Islet precursor cell (in vitro differentiated cells): Measurements from ENCODE around the gene RSPO3.
"Not testable (repeated sequence)": the region's sequence is repeated elsewhere in the genome, so short reads cannot be mapped to it uniquely, and the experiment has no call there.

ENCODE experiments used
- DNase-seq: peaks from one replicate; pipeline ENCODE4 v3.0.0-alpha.2; 2018

Gene RSPO3, protein sequence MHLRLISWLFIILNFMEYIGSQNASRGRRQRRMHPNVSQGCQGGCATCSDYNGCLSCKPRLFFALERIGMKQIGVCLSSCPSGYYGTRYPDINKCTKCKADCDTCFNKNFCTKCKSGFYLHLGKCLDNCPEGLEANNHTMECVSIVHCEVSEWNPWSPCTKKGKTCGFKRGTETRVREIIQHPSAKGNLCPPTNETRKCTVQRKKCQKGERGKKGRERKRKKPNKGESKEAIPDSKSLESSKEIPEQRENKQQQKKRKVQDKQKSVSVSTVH

DNA sequence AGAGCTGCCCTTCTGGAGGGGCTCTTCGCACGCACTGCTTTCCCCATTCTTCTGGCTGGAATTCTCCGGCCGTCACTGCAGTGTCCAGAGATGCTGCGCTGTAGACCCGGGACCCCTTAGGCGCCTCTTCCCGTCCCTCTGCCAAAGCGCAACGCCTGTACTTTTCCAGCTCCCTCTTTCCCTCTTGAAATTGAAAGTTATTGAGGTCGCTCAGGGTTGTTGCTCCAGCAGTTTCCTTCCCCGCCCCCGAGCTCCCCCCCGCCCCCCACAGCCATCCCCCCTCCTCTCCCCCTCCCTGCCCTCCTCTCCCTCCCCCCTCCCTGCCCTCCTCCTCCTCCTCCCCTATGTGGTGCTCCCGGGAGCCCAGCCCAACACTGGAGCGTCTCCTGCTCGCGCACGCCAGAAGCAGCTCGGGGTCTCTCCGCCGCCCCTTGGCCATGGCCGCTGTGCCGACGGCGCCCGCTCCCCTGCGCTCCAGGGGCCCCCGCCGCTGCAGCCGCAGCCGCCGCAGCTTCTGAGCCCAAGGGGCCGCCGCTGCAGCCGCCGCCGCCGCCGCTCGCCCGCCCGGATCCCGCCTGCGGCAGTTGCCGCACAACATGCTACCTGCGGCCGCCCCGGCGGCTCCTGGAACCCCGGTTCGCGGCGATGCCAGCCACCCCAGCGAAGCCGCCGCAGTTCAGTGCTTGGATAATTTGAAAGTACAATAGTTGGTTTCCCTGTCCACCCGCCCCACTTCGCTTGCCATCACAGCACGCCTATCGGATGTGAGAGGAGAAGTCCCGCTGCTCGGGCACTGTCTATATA lies at the start of gene RSPO3:
TSS of gene RSPO3 (plus strand) at position 374 of the 804 bp plus-strand sequence. CDS start 522 bp downstream, outside the sequence.
- DNase-seq, result peak; percentile 61

DNA sequence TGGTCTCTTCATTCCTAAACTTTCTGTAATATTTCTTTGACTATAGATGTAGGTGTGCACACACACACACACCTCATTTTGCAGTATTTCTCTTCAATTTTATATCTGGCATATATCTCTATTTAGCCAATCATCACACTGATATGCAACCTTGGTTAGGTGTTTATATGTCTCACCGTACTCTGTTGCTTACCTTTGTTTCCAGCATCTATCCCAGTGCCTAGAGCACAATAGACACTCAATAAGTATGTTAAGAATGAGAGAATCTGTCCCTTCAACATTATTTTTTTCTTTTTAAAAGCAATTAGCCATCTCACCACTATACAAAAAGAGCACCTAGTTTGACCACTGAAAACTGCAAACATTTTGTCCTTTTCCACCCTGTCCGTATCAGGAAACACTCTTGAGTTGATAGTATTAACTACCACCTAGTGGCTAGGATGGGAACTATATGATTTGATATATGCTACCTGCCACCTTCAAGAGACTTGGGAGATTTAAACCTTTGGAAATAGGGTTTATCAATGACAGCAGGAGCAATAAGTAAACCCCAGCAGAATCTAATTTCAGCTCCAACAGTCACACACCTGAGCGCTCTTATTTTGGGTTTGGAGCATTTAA lies 48.7 kb upstream of the RSPO3 start:
- DNase-seq, result no peak

DNA sequence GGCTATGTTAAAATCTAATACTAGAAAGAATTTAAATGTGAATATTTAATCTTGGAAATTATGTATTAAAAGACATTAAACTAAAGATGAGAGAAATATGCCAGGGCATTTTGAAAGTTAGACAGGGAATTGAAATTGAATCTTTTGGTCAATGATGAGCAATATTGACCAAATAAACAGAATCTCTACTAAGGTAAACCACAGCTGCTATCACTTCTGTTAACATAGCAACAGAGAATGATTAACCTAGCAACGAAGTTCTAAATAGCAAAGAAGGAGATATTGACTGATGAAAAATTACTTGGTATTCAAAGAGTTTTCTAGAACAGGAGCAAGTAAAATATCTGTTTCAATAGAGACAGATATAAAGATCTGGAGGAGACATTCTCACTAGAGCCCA lies 45.2 kb upstream of the RSPO3 start:
- DNase-seq, result no peak

DNA sequence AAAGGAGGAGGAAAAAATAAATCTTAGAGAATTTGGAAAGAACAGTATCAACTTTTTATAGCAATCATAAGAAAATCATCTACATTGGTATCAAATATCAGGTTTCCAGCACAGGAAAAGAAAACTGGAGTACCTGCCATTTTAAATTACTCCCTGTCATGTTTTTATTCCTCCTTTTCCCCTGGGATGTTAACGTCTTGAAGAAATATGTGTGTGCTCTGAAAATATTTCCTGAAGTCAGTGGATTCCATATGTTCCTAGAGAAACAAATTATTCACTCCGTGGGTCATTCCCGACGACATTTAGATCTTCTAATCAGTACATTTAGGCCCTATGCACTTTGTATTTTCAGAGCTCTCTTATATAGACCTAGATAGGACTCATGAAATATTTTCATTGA lies 42.0 kb upstream of the RSPO3 start:
- DNase-seq, result no peak

DNA sequence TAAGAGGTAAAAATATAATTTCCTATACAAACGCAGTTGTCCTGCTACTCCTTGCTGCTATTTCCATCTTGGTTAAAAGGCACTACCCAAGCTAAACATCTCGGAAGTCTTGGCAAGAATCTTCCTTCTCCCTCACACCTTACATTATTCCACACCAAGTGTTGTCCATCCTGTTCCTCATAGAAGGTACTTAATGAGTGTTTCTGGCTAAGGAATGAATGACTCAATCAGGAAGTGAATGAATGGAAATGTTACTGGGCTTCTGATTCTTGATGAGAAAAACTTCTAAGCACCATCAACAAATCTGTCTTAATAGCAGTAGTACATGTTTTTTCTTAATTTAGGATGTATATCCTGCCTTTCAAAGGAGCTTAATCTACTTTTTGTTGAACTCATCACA lies 40.6 kb upstream of the RSPO3 start:
- DNase-seq, result no peak

DNA sequence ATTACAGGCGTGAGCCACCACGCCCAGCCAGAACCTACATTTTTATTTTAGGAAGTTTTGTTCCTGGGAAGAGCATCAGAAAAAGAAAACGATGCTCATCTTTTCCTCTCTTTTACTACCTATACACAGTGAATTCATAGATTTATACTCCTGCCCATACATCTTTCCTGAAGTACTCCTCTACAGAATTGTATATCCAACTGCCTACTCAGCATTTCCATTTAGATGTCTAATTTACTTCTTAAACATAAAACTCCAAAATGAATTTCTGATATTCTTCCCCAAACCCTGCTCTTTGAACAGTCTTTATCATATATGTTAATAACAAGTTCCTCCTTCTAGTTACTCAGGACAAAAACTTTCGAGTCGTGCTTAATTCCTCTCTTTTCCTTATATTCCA lies 39.8 kb upstream of the RSPO3 start:
- no peak for DNase-seq

DNA sequence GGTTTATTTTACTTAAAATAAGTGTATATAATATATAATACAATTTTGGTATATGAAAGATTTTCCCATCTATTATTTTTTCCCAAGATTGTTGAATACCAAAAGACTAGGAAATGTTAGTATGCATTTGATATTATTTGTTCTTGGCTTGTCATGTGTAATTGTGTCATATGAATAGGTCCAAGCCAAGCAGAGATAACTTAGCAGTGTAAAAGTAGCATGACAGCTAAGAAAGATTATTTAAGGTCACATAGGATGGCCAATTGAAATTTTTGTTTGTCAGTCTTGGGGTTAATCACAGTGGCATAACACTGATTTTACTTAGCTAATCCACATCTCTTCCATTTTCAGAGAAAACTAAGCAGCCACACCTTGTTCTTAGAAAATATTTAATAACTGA lies 38.8 kb upstream of the RSPO3 start:
- no peak for DNase-seq

DNA sequence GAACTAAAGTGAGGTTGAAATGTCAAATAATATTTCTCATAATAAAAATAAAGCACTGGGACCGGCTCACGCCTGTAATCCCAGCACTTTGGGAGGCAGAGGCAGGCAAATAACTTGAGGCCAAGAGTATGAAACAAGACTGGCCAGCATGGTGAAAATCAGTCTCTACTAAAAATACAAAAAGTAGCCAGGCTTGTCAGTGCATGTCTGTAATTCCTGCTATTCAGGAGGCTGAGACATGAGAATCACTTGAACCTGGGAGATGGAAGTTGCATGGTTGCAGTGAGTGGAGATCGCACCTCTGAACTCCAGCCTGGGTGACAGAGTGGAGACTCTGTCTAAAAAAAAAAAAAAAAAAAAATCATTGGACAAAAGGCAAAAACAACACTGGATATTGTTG lies 38.4 kb upstream of the RSPO3 start:
- DNase-seq, result no peak

DNA sequence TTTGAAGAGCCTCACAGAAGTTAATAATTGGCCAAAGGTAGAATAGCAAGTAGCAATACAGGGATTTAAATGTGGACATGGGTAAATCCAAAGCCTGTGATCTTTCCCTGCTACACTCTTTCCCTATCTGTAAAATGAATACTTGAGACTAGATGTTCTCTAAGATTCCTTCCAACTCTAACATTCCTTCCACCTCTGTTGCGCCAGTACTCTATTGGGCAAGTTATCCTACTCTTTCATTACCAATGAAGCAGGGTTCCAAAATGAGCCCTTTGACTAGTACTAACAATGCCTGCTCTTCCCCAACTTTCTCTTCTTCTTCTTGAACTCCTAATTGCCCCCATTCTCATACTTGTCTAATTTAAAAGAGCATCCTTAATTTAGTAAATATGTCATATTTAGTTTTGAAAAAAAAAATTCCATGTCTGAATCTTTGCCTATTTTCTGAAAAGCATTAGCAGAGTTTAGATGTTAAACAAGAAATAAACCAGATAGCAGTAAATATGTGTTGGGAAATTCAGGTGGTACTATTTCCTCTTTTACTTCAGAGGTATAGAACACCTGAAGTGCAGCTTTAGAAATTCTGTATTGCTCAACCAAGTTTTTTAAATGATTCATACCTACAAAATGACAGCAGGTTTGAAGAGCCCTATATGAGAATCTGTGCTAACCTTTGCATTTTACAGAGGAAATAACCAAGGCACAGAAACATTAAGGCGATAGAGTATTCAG lies 35.1 kb upstream of the RSPO3 start:
- no peak for DNase-seq

DNA sequence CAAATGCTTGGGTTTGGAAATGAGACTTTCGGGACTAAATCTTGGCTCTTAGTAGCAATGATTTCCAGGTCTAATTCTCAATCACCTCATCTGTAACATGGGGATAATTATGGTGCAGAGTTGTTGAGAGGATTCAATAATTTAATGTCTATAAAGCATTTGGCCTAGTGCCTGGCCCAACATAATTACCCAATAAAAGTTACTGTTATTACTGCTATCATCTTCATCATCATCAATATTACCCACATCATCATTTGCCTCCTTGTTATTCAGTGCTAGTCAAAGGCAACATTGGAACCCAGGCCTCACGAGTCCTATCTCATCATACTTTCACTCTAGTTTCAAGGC lies 34.5 kb upstream of the RSPO3 start:
- DNase-seq, result no peak

DNA sequence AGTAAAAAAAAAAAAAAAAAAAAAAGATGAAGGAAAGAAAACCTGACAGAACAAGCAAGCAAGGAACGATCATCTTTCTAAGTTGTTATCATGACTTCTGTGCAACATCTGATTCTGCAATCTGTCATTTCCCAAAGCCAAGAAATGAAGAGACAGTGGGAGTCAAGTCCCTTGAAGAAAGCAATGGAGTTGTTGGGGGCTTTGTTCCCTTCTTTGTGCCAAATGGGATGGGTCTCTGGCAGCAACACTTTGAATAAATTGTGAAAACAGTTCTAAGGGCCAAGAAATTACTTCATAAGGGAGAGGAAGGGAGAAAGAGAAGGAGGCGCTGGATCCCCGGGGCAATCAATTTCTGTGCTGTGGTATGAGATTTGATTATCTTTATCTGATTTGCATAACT lies 33.3 kb upstream of the RSPO3 start:
- DNase-seq, result no peak

DNA sequence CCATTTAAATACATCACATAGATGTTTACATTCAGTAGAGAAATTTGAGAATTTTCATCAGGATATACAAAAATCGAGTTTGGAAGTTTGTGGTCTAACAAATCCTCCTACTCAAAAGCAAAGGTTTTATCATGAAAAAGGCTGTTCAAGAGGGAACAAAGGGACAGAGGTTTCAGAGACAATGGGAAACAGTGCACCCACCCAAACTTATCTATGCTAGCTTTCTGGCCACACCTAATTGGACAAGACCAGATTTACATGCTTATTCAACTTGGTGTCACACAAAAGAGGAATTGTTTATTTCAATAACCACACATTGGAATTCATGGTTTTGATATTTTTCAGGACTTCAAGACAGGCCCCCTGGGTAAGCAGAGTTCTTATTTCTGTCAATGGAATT lies 28.4 kb upstream of the RSPO3 start:
- no peak for DNase-seq

DNA sequence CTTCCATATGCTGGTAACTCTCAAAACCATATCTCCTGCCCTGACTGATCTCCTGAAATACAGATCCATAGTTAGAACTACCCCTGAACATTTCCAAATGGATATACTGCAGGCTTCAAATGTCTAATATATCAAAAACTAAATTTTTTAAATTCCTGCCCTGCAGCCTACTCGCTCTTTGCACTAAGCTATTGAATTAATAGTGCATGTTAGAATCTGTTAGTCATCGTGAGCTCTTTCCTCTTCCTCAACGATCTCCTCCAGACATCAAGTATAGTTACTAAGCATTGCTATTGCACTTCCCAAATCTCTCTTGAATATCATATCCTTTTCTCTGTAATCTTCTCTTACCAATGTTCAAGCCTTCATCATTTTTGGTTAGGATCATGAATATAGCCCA lies 26.0 kb upstream of the RSPO3 start:
- DNase-seq, result no peak

DNA sequence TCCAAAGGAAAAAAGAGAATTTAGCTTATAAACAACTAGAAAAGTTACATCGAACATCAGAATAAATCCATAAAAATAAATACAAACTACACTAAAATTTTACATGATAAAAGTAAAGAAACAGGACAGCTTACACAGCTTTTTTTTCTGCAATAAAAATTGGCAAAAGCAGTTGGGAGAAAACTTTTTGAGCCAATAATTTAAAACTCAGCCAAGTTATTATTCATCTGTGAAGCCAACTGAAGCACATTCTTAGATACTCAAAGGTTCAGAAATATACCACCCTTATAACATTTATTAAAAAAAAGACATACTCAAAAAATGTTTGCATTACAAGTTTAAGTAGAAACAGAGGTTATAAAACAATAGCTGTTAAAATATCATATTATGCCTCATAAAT lies 23.7 kb upstream of the RSPO3 start:
- DNase-seq, result no peak

DNA sequence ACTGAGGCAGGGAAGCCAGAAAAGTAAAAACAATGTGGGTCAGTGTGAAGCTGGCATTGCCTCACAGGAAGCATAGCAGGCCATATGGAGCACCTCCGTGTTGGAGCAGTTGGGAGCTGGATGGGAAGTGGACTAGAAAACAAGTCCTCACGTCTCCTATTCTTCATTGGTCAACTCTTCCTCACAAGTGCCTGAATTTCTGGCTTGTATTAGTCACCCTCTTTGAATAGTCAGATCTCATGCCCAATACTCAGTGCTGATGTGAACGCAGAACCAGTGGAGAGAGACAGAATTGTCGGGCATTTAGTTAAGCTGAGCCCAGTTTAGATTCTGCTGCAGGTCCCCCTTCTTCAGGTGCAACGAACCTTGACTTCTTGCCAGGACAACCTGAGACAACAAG lies 22.3 kb upstream of the RSPO3 start:
- no peak for DNase-seq

DNA sequence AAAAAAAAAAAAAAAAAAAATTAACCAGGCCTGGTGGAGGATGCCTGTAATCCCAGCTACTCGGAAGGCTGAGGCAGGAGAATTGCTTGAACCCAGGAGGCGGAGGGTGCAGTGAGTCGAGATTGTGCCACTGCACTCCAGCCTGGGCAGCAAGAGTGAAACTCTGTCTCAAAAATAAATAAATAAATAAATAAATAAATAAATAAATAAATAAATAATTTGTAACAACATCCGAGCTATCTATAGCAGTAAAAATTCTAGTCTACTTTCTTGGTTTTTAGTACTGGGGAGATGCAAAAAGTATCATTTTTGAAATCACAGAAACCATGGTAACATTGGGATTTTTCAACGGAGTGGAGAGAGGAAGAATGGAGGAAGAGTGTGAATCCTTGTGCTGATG lies 21.0 kb upstream of the RSPO3 start:
- not testable (repeated sequence) for DNase-seq

DNA sequence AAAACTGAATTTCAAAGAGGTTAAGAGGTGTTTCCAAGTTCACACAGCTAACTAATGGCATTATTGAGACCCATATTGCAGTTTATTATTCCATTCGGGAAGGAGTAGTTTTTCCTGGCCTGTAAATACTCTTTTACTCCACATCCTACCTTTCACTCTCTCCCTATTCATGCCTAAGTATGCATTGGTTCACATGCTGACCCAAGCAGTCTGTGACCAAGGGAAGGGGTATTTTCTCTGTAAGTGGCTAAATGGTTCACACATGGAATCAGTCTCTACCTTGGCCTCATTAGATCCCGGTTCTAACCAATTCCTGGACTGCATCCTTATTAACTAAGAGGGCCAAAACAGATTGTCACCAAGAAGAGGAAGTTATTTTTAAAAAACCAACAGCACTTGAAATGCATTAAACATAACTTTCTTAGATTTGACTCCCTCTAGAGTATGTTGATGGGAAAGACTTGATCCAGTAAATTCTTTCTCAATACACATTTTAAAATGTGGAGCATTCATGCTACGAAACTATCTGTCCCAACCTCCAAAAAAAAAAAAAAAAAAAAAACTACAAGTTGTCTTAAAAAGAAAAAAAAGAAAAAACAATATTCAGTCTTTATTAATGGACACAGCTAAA lies 17.8 kb upstream of the RSPO3 start:
- no peak for DNase-seq

DNA sequence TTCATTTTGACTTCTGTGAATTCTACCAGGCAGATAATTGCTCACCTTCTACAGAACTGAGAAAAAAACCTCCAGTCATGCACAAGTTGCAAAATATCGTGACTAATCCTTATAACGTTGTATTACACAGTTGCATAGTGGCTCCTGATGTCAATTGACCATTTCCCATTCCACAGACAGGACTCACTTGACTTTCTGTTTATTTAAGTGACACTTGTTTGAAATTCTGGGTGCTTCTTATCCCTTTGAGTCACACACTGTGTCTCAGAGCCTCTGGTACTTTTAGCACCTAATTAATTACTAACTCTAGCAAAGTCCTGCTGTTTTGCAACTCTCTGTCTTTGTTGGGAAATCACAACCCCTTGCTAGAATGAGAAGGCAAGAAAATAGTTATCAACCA lies 16.2 kb upstream of the RSPO3 start:
- no peak for DNase-seq

DNA sequence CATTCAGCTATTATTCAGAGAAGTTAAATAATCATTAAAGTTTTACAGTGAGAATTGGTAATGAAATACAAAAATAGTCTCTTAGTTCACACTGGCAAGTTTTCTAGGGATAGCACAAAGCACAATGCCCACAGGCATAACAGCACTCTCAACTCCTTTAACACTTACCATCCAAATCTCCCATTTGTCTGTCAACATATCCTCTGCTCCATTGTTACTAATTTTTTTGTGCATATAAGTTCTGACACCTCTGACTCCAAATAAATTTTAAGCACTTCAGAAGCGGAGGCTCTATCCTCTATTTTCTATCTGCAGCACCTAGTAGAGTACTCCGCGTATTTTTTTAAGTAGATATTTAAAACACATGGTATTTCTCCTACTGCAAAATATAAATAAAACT lies 15.6 kb upstream of the RSPO3 start:
- DNase-seq, result no peak

DNA sequence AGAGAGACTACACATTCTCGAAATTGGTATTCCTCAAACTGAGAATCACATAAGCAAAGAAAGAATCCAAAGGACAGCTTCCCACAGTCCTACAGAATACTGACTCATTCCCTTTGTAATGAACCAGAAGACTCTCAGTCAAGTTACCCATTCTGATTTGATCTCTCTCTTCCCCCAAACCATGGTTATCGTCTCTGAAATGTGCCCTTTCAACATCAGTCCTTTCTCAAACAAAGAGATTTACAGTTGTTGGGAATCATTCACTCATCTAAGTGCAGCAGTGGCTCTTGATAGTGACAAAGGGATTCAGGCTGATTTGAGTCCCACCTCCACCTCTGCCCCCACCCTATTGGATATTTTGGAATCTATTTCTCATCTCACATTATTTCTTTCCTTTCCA lies 15.0 kb upstream of the RSPO3 start:
- no peak for DNase-seq

DNA sequence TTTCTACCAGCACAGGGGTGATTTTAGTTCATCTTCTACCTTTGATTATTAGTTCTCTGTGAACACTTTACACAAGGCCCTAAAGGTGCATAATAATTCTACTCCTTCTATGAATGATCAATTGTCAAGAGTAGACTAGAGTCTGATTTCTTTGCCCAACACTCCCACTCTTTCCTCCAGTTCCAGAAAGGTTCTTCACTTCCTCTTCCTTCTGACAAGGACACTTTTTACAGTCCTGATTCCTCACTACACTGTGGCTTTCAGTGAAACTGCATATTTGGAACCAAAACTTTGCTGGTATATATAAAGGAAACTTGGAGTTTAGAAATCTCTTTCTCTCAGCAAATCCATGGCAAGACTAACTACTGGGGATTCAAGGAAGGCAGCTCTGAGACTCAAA lies 10.6 kb upstream of the RSPO3 start:
- DNase-seq, result no peak

DNA sequence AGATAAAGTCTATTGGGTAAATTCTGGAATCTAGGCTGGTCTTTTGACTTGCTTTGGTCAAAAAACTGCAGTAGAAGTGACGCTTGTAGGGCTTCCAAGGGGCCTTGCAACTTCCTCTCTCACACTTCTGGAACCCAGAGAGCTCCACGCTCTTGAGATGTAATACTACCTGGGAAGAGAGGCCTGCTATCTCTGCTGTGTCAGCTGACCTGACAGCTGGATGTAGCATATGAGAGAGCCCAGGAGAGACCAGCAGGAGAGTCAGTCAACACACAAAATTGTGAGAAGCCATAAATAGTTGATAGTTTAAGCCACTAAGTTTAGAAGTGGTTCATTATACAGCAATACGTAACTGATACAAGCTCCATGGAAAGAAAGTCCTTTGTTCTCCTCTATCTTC lies 7.8 kb upstream of the RSPO3 start:
- DNase-seq, result no peak

DNA sequence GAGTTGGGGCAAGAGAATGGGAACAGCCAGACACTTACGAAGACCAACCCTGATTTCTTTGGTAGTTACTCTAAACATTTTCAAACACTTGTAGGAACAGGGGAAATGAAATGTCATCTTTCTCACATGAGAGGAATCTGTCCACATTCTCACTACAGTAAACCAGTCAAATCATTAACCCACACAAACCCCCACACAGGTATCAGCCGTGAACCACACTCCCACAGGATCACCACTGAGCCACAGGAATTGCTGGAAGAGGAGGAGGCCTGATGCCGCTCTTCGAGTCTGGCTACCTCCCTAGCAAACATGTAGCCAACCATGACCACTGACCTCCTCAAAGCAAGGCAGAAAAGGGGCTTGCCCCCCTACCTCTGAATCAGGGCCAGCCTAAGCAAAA lies 6.9 kb upstream of the RSPO3 start:
- DNase-seq, result no peak
